Aorta (tissue), 5 donors: ENCODE results near the gene RGS10. TPM values are rescaled to one million over a fixed set of nuclear protein-coding genes. Genes with fewer than 3 reads are reported as not detected.

Experiments used
- ATAC-seq: fragments of 200-7000 bp; cut with Tn5 transposase; one replicate; pipeline ENCODE4 v1.9.1; 2022; ENCODE audit warnings: moderate library complexity; ENCODE audit not compliant: low FRiP score
- DNase-seq, 2 donors: peaks; one replicate each; pipeline ENCODE4 v3.0.0-alpha.2; 2020
- H3K27ac ChIP-seq, 2 donors: one replicate each; pipeline ENCODE4 v1.5.1; 2013; ENCODE audit warnings: low read length in 2 of 2, mild to moderate bottlenecking in 2 of 2, moderate library complexity in 2 of 2, control low read depth in 1 of 2, inconsistent platforms in 1 of 2, low read depth in 1 of 2
- H3K27me3 ChIP-seq, 2 donors: one replicate each; pipeline ENCODE4 v1.6.1; 2013; ENCODE audit warnings: control low read depth in 1 of 2, low read length in 1 of 2, mild to moderate bottlenecking in 1 of 2, moderate library complexity in 1 of 2; ENCODE audit not compliant: insufficient read depth in 2 of 2, control insufficient read depth in 1 of 2
- H3K36me3 ChIP-seq, 2 donors: one replicate each; pipeline ENCODE4 v1.6.1; 2013; ENCODE audit warnings: control low read depth in 1 of 2, low read length in 1 of 2, mild to moderate bottlenecking in 1 of 2; ENCODE audit not compliant: insufficient read depth in 2 of 2, control insufficient read depth in 1 of 2
- H3K4me1 ChIP-seq, 2 donors: one replicate each; pipeline ENCODE4 v1.6.1; 2013; ENCODE audit warnings: low read length in 2 of 2, control low read depth in 1 of 2, mild to moderate bottlenecking in 1 of 2, moderate library complexity in 1 of 2; ENCODE audit not compliant: insufficient read depth in 2 of 2, control insufficient read depth in 1 of 2
- H3K4me3 ChIP-seq, 2 donors: one replicate each; pipeline ENCODE4 v1.5.1; 2013; ENCODE audit warnings: low read length in 2 of 2, control low read depth in 1 of 2, mild to moderate bottlenecking in 1 of 2
- H3K9me3 ChIP-seq: one replicate; pipeline ENCODE4 v1.6.1; 2013; ENCODE audit warnings: mild to moderate bottlenecking, low read length; ENCODE audit not compliant: control insufficient read depth
- WGBS, 2 donors: extraction: QIAGEN DNeasy Blood & Tissue Kit; methylation state at CpG; one replicate each; pipeline ENCODE4 v1.1.7; 2013; 5-methylcytosine and 5-hydroxymethylcytosine counted together
- intact Hi-C, 2 donors: fragments of 100-400 bp; cut with DNase I; formaldehyde crosslinking; loops; one replicate each; pipeline versions ENCODE4 v1.14.2 to v1.15.0; 2022
- polyA plus RNA-seq, 2 donors: library from polyadenylated mRNA; stranded (reverse); fragments of 200-250 nt; gene quantifications; one replicate each; pipeline ENCODE4 v1.2.3, GENCODE V29; 2013
- total RNA-seq, 2 donors: library from RNA; stranded (reverse); fragmentation: NEBNext Ultra II Directional; extraction: Animal tissue kit (Norgen Biotek cat#: 25700); gene quantifications; one replicate each; pipeline ENCODE4 v1.2.1, GENCODE V29; 2021
- donor health status: healthy with polysubstance abuse.
- donor health status: Bipolar disorder and iron deficiency.
- donor health status: DM: no; HTN: no; CAD: no.
- donor health status: DM: no; HTN: no; CAD: no.
- donor health status: DM: yes; HTN: yes; CAD: no.

RGS10 gene
- total and polyA plus RNA-seq, 4 donors = 14.4 to 76.1 (median 39.5) TPM

- no peaks in the 10 kb centered on the region for H3K27me3 ChIP-seq
- H3K4me3 ChIP-seq = no peak overlapping the region
- no peaks in the 10 kb centered on the region for H3K36me3 ChIP-seq
- H3K9me3 ChIP-seq = no peaks in the 10 kb centered on the region
- intact Hi-C loops = no loop called here
- DNase-seq = no peak
- H3K4me1 ChIP-seq = no peaks in the 10 kb centered on the region
- H3K27ac ChIP-seq = no peak overlapping the region
- 95 to 96% methylated on average over 10 of the region's 10 CpGs for WGBS, 2 donors
- ATAC-seq = no peak
Observed at GRCh38 chr10:119504651-119505050, 37.9 kb downstream of the RGS10 start.

DNA sequence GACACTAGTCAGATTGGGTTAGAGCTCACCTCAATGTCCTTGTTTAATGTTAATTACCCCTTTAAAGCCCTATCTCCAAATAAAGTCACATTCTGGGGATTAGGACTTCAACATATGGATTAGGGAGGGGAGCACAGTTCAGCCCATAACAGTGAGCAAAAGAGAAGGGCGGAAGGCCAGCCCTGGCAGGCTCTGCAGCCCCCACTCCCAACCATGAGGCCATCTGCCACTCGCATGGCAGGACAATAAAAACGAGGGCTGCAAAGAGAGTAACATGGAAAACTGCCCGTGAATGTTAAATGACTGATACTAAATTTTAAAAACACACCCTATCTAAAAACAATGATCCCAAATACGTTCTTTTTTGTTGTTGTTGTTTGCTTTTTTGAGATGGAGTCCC is 38.7 kb downstream of the RGS10 start:
- no peak overlapping the region for H3K4me3 ChIP-seq
- ATAC-seq (no peak), DNase-seq (no peak)
- H3K9me3 ChIP-seq = no peaks in the 10 kb centered on the region
- no peaks in the 10 kb centered on the region for H3K27me3 ChIP-seq
- intact Hi-C loops = no loop called here
- WGBS, 2 donors = 93 to 94% methylated on average over 5 of the region's 5 CpGs
- no peaks in the 10 kb centered on the region for H3K4me1 ChIP-seq
- no peak overlapping the region for H3K27ac ChIP-seq
- no peaks in the 10 kb centered on the region for H3K36me3 ChIP-seq

GRCh38 chr10:119502618-119503155 is 39.8 kb downstream of the RGS10 start:
- Histone ChIP-seq H3K4me1 (no peaks in the 10 kb centered on the region), H3K27me3 (no peaks in the 10 kb centered on the region), H3K4me3 (no peak overlapping the region), H3K27ac (no peak overlapping the region), H3K9me3 (no peaks in the 10 kb centered on the region), H3K36me3 (no peaks in the 10 kb centered on the region)
- intact Hi-C loops = no loop called here
- ATAC-seq (no peak), DNase-seq (peak in 1 of 2 donors; percentile 35)
- 80 to 86% methylated on average over 19 of the region's 19 CpGs for WGBS, 2 donors

GRCh38 chr10:119502209-119502608 is 40.3 kb downstream of the RGS10 start:
- Histone ChIP-seq H3K27me3 (no peaks in the 10 kb centered on the region), H3K4me1 (no peaks in the 10 kb centered on the region), H3K9me3 (no peaks in the 10 kb centered on the region), H3K27ac (no peak overlapping the region), H3K4me3 (no peak overlapping the region), H3K36me3 (no peaks in the 10 kb centered on the region)
- peak in 1 of 2 donors; percentile 49 for DNase-seq
- ATAC-seq = no peak
- intact Hi-C loops = no loop called here
- 88 to 92% methylated on average over 12 of the region's 12 CpGs for WGBS, 2 donors

- no peak for ATAC-seq
- Histone ChIP-seq H3K27me3 (no peaks in the 10 kb centered on the region), H3K27ac (no peak overlapping the region), H3K9me3 (no peaks in the 10 kb centered on the region), H3K4me1 (no peaks in the 10 kb centered on the region), H3K36me3 (no peaks in the 10 kb centered on the region), H3K4me3 (no peak overlapping the region)
- WGBS, 2 donors = 89 to 93% methylated on average over 2 of the region's 2 CpGs
- intact Hi-C loops = no loop called here
- peak in 1 of 2 donors; percentile 12 for DNase-seq
Observed at GRCh38 chr10:119501690-119502089, 40.8 kb downstream of the RGS10 start.

DNA sequence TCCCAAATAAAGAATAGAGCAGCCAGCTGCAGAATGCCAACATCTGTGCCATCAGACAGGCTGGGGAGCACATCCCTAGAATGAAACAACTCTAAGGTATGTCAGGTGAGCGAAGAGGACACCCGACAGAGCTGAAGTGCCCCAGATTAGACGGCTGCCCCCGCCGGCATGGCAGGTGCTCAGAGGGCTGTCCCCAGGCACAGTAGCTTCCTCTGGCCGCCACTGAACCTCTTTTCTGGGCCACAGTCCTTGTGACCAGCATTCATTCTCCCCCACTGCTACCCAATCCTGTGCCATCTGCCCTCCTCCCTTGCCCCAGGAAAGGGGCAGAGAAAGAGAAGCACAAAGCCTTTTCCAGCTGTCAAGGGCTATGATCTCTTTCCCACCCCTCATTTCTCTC is 41.7 kb downstream of the RGS10 start:
- Histone ChIP-seq H3K4me3 (no peak overlapping the region), H3K4me1 (no peaks in the 10 kb centered on the region), H3K36me3 (no peaks in the 10 kb centered on the region), H3K9me3 (no peaks in the 10 kb centered on the region), H3K27me3 (no peaks in the 10 kb centered on the region), H3K27ac (no peak overlapping the region)
- ATAC-seq (no peak), DNase-seq (no peak)
- intact Hi-C loops = no loop called here
- 82 to 90% methylated on average over 5 to 6 of the region's 6 CpGs for WGBS, 2 donors

DNA sequence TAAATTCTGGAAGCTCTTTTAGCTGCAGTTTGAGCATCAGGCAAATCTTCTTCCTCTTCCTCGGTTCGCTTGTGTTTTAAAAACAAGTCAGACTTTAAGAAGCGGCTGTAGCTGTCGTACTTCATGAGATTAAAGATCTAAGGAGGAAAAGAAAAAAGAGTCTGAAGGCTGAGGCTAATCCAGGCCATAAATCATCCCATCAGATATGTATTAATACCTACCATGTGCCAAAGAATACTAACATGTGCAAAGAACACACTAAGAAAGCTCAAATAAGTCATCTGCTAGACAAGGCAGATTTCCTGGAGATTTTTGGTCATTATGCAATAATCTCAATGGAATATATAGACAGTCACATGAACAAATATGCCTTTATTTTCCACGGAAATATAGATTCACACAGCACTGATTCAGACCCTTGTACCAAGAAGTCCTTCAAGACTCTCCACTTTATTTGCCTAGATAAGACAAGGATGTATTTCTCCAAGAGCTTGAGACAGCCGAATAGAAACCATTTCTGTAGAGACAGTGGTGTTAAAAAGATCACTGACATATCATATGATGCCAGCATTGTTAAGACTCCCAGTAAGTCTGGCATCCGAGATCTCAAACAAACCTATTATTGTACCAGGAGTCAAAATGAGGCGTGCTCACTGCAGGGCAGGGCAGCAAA is 42.3 kb downstream of the RGS10 start:
- intact Hi-C loops = no loop called here
- 52 to 61% methylated on average over 8 of the region's 8 CpGs for WGBS, 2 donors
- H3K27ac ChIP-seq = no peak overlapping the region

GRCh38 chr10:119499677-119500002 is 42.9 kb downstream of the RGS10 start:
- Histone ChIP-seq H3K9me3 (no peaks in the 10 kb centered on the region), H3K4me1 (no peaks in the 10 kb centered on the region), H3K27ac (no peak overlapping the region), H3K27me3 (no peaks in the 10 kb centered on the region), H3K4me3 (no peak overlapping the region), H3K36me3 (no peaks in the 10 kb centered on the region)
- 78 to 84% methylated on average over 5 of the region's 5 CpGs for WGBS, 2 donors
- intact Hi-C loops = no loop called here
- no peak for DNase-seq
- no peak for ATAC-seq

More for the DNA sequence above, 42.3 kb downstream of the RGS10 start:
- no peak overlapping the region for H3K4me3 ChIP-seq
- ATAC-seq = no peak
- no peaks in the 10 kb centered on the region for H3K36me3 ChIP-seq
- H3K4me1 ChIP-seq = no peaks in the 10 kb centered on the region
- no peaks in the 10 kb centered on the region for H3K27me3 ChIP-seq
- DNase-seq = no peak
- no peaks in the 10 kb centered on the region for H3K9me3 ChIP-seq

- intact Hi-C loops = no loop called here
- no peak for DNase-seq
- Histone ChIP-seq H3K36me3 (no peaks in the 10 kb centered on the region), H3K4me3 (no peak overlapping the region), H3K9me3 (no peaks in the 10 kb centered on the region), H3K27ac (no peak overlapping the region), H3K4me1 (no peaks in the 10 kb centered on the region), H3K27me3 (no peaks in the 10 kb centered on the region)
- WGBS, 2 donors = 91 to 93% methylated on average over 11 of the region's 11 CpGs
- no peak for ATAC-seq
Observed at GRCh38 chr10:119498889-119499676, 43.4 kb downstream of the RGS10 start.
